Activated CD4-positive, alpha-beta T cell treated with anti-CD3 and anti-CD28 coated beads for 24 hours (primary cell): ENCODE measurements around the gene RBM3.

Experiments used
- DNase-seq, 2 donors: peaks; one replicate each; pipeline ENCODE4 v3.0.0-alpha.2; 2020; ENCODE audit warnings: low read depth in 2 of 2

The RBM3 gene

GRCh38 chrX:48617542-48618340, 43.5 kb downstream of the RBM3 start:
- DNase-seq = no peak

GRCh38 chrX:48626401-48627298, 52.4 kb downstream of the RBM3 start:
- no peak for DNase-seq
